Lung (tissue), 12 donors: ENCODE measurements around the gene CFAP58. TPM values are rescaled to one million over a fixed set of nuclear protein-coding genes. Genes with fewer than 3 reads are reported as not detected.

Experiments used
- ATAC-seq: fragments of 200-7000 bp; cut with Tn5 transposase; one replicate; pipeline ENCODE4 v1.9.1; 2020; ENCODE audit warnings: moderate number of reproducible peaks; ENCODE audit not compliant: insufficient read depth, low FRiP score
- DNase-seq, 3 donors: peaks; one replicate each; pipeline ENCODE4 v3.0.0-alpha.2; 2013 to 2017
- H3K27ac ChIP-seq, 2 donors: one replicate each; pipeline ENCODE4 v1.5.1; 2013; ENCODE audit warnings: mild to moderate bottlenecking in 2 of 2, moderate library complexity in 2 of 2, control low read depth in 1 of 2, inconsistent platforms in 1 of 2, low read depth in 1 of 2, low read length in 1 of 2
- H3K27me3 ChIP-seq, 3 donors: one replicate each; pipeline ENCODE4 v1.5.1; 2013; ENCODE audit warnings: low read length in 2 of 3; ENCODE audit not compliant: control insufficient read depth in 3 of 3, insufficient read depth in 3 of 3
- H3K36me3 ChIP-seq, 4 donors: one replicate each; pipeline ENCODE4 v1.5.1; 2013; ENCODE audit warnings: low read length in 4 of 4, mild to moderate bottlenecking in 1 of 4, moderate library complexity in 1 of 4; ENCODE audit not compliant: control insufficient read depth in 4 of 4, insufficient read depth in 4 of 4
- H3K4me1 ChIP-seq, 5 donors: one replicate each; pipeline ENCODE4 v1.5.1; 2013; ENCODE audit warnings: low read length in 5 of 5, mild to moderate bottlenecking in 2 of 5, moderate library complexity in 1 of 5; ENCODE audit not compliant: control insufficient read depth in 5 of 5, insufficient read depth in 5 of 5
- H3K4me3 ChIP-seq: one replicate; pipeline ENCODE4 v1.5.1; 2013; ENCODE audit warnings: mild to moderate bottlenecking, control low read depth, moderate library complexity
- H3K9ac ChIP-seq, 2 donors: one replicate each; pipeline ENCODE4 v1.5.1; 2013; ENCODE audit warnings: low read length in 2 of 2, control low read depth in 1 of 2; ENCODE audit not compliant: insufficient read depth in 1 of 2
- H3K9me3 ChIP-seq, 4 donors: one replicate each; pipeline ENCODE4 v1.5.1; 2013; ENCODE audit warnings: low read length in 3 of 4, mild to moderate bottlenecking in 1 of 4, moderate library complexity in 1 of 4; ENCODE audit not compliant: control insufficient read depth in 4 of 4, insufficient read depth in 3 of 4
- WGBS, 2 donors: extraction: QIAGEN DNeasy Blood & Tissue Kit; methylation state at CpG; one replicate each; pipeline ENCODE4 v1.1.7; 2013; 5-methylcytosine and 5-hydroxymethylcytosine counted together
- polyA plus RNA-seq, 2 donors: library from polyadenylated mRNA; stranded (reverse); fragments of 200-250 nt; gene quantifications; one replicate each; pipeline ENCODE4 v1.2.1, GENCODE V29; 2013
- total RNA-seq, 2 donors: library from RNA; depleted of rRNA in 1 of 2; stranded (reverse); fragments of >200 nt in 1 of 2; gene quantifications; one replicate each; pipeline ENCODE4 v1.2.1, GENCODE V29; 2014 to 2021
- TF ChIP-seq, protein P1 (sequence below): IDR thresholded peaks from 2 replicates; pipeline ENCODE4 v1.5.1; 2012; ENCODE audit warnings: mild to moderate bottlenecking; ENCODE audit errors: control extremely low read depth, extremely low read depth
- donor health status: control.
- donor health status: control.
- donor health status: Bipolar disorder and iron deficiency.
- donor health status: healthy.
- donor health status: DM: yes; HTN: yes; CAD: no.

Gene CFAP58
- total and polyA plus RNA-seq, 4 donors = 1.4 to 5.4 (median 3.6) TPM

DNA sequence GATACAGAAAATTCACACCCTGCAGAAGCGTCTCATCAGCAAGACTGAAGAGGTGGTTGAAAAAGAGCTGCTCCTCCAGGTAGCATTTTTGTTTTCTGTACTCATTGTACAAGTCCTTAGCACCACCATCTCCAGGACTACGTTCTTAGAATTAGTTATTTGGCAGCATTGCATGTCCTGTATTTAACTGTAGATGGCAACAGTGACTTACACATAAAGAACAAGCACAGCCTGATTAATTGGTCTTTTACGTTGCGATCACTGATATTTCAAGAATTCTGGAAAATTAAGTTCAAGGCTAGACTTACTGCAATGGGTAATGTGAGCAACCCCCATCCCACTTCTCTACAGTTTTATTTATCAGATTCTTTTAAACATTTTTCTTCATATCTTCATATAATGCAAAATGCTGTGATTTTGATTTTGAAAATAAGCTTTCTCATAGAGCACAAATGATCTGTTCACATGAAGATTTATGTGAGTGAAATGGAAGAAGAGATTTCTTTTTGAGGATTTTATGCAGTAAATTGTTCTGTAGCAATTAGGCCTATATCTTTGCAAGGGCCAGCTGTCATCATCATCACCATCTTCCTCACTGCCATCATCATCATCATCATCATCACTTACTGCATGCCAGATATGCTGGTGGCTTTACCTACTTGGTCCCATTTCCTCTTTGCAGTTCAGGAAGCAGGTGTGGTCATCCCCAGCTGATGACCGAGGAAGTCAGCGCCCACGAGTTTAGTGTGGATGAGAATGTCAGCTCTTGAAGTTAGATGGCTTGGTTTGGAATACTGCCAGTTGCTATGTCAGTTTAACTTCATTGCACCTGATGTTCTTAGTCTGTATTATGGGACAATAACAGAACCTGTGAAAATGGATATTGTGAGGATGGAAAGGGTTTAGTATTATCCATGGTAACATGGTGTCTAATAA lies 53.4 kb downstream of the CFAP58 start:
- Histone ChIP-seq H3K9me3 (no peaks in the 10 kb centered on the region), H3K36me3 (no peaks in the 10 kb centered on the region), H3K27me3 (peaks cover 0 to 4% (median 0%) of the 10 kb centered on the region in 3 donors), H3K9ac (no peak overlapping the region), H3K4me3 (no peak overlapping the region), H3K4me1 (no peaks in the 10 kb centered on the region), H3K27ac (no peak overlapping the region)
- WGBS, 2 donors = 21 to 40% methylated on average over 7 of the region's 7 CpGs
- peak in 2 of 3 donors; percentile 60 to 74 for DNase-seq
- TF ChIP-seq, protein P1, sequence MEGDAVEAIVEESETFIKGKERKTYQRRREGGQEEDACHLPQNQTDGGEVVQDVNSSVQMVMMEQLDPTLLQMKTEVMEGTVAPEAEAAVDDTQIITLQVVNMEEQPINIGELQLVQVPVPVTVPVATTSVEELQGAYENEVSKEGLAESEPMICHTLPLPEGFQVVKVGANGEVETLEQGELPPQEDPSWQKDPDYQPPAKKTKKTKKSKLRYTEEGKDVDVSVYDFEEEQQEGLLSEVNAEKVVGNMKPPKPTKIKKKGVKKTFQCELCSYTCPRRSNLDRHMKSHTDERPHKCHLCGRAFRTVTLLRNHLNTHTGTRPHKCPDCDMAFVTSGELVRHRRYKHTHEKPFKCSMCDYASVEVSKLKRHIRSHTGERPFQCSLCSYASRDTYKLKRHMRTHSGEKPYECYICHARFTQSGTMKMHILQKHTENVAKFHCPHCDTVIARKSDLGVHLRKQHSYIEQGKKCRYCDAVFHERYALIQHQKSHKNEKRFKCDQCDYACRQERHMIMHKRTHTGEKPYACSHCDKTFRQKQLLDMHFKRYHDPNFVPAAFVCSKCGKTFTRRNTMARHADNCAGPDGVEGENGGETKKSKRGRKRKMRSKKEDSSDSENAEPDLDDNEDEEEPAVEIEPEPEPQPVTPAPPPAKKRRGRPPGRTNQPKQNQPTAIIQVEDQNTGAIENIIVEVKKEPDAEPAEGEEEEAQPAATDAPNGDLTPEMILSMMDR = peak; percentile 17
- ATAC-seq = no peak

DNA sequence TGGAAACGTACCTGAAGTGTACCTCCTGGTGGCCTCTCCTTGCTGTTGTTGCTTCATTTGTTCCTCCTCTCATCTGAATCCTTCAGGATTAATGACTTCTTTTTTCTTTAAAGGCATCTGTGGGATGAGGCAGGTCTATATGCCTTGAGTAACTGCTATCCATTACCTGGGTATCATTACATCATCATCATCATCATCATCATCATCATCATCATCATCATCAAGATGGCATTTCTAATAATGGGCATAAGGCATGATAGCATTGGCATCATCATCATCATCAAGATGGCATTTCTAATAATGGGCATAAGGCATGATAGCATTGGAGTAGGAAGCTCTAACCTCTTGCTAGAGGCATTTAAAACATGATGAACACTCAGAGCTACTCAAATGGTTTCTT lies 59.9 kb downstream of the CFAP58 start:
- 82 to 95% methylated on average over 1 of the region's 1 CpG for WGBS, 2 donors

DNA sequence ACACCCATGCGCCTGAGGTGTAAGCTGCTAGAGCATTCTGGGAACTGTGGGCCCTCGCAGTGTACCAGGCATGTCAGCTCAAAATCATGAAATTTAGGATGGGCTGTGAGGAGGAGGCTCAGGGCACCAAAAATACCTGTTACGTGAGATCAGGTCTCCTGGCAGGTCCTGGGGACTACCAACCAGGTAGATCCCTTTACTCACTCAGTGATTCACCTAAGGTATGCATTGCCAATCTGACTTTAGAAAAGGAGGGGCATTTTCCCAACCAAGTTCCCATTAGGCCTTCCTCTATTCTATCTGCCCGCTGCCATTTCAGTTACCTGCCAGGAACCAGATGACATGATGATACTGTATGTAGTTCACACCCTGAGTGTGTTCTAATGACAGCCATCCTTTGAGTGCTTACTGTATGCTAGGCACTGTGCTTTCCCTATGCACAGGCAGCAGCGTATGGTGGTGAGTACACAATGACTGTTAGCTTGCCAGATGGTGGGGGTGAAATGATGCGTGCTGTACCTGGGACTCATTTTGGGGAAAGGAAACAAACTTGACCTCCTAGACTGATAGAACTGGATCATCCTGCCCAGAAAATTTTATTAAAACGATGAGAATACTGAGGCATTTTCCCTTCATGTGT lies 62.0 kb downstream of the CFAP58 start:
- Histone ChIP-seq H3K27ac (no peak overlapping the region), H3K9me3 (no peaks in the 10 kb centered on the region), H3K9ac (no peak overlapping the region), H3K4me1 (no peaks in the 10 kb centered on the region), H3K27me3 (no peaks in the 10 kb centered on the region), H3K36me3 (no peaks in the 10 kb centered on the region), H3K4me3 (no peak overlapping the region)
- ATAC-seq (no peak), DNase-seq (no peak)
- 86 to 87% methylated on average over 7 of the region's 7 CpGs for WGBS, 2 donors
- TF ChIP-seq, protein P1 = no peak

More for the DNA sequence above, 59.9 kb downstream of the CFAP58 start:
- H3K36me3 ChIP-seq = no peaks in the 10 kb centered on the region
- no peaks in the 10 kb centered on the region for H3K9me3 ChIP-seq
- no peak overlapping the region for H3K27ac ChIP-seq
- H3K4me3 ChIP-seq = no peak overlapping the region
- DNase-seq (no peak), ATAC-seq (no peak)
- no peaks in the 10 kb centered on the region for H3K27me3 ChIP-seq
- no peaks in the 10 kb centered on the region for H3K4me1 ChIP-seq
- no peak overlapping the region for H3K9ac ChIP-seq
- TF ChIP-seq, protein P1 = no peak
